Measurements from ENCODE around the gene LIN28B.

- no peak for TF ChIP-seq EP300 (IDR thresholded peaks at IDR 0.05)
- TF ChIP-seq, protein P1, sequence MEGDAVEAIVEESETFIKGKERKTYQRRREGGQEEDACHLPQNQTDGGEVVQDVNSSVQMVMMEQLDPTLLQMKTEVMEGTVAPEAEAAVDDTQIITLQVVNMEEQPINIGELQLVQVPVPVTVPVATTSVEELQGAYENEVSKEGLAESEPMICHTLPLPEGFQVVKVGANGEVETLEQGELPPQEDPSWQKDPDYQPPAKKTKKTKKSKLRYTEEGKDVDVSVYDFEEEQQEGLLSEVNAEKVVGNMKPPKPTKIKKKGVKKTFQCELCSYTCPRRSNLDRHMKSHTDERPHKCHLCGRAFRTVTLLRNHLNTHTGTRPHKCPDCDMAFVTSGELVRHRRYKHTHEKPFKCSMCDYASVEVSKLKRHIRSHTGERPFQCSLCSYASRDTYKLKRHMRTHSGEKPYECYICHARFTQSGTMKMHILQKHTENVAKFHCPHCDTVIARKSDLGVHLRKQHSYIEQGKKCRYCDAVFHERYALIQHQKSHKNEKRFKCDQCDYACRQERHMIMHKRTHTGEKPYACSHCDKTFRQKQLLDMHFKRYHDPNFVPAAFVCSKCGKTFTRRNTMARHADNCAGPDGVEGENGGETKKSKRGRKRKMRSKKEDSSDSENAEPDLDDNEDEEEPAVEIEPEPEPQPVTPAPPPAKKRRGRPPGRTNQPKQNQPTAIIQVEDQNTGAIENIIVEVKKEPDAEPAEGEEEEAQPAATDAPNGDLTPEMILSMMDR (IDR thresholded peaks at IDR 0.05): peak; percentile 60 to 82 (median 78)
- no peak for TF ChIP-seq POLR2AphosphoS5 (IDR thresholded peaks at IDR 0.05)
Measured at GRCh38 chr6:105087571-105088211, 130.8 kb downstream of the LIN28B start.
